Measurements from ENCODE around the gene CRMP1. TPM values are rescaled to one million over a fixed set of nuclear protein-coding genes. Genes with fewer than 3 reads are reported as not detected.

Gene CRMP1
- total and polyA plus RNA-seq, 7 donors, result under 0.01 to 6.4 (median 4.2) TPM; not detected in 1

GRCh38 chr4:5802565-5802964, 90.3 kb downstream of the CRMP1 start:
- 90 to 91% methylated on average over 12 of the region's 12 CpGs for WGBS, 2 donors
- Histone ChIP-seq H3K27me3 (no peaks in the 10 kb centered on the region), H3K27ac (no peak overlapping the region), H3K36me3 (peaks cover 6 to 81% (median 28%) of the 10 kb centered on the region in 4 donors), H3K9me3 (no peaks in the 10 kb centered on the region), H3K4me1 (peaks cover 0 to under 1% (median 0%) of the 10 kb centered on the region in 4 donors), H3K4me3 (no peak overlapping the region)
- no peak for TF ChIP-seq POLR2AphosphoS5 (IDR thresholded peaks at IDR 0.05)
- no peak for TF ChIP-seq EP300 (IDR thresholded peaks at IDR 0.05)
- TF ChIP-seq CTCF (IDR thresholded peaks at IDR 0.05), result no peak
- no peak for TF ChIP-seq POLR2A (IDR thresholded peaks at IDR 0.05)
- peak; percentile 42 for DNase-seq
- intact Hi-C loops (cut with DNase I), result no loop called here

GRCh38 chr4:5801696-5802095, 91.2 kb downstream of the CRMP1 start:
- peak; percentile 28 for DNase-seq
- Histone ChIP-seq H3K4me3 (no peak overlapping the region), H3K27ac (no peak overlapping the region), H3K27me3 (no peaks in the 10 kb centered on the region), H3K36me3 (peaks cover 11 to 87% (median 36%) of the 10 kb centered on the region in 4 donors), H3K4me1 (no peaks in the 10 kb centered on the region), H3K9me3 (no peaks in the 10 kb centered on the region)
- intact Hi-C loops (cut with DNase I), result no loop called here
- 88 to 89% methylated on average over 13 of the region's 13 CpGs for WGBS, 2 donors
- TF ChIP-seq POLR2AphosphoS5 (IDR thresholded peaks at IDR 0.05) (no peak), CTCF (IDR thresholded peaks at IDR 0.05) (no peak), EP300 (IDR thresholded peaks at IDR 0.05) (no peak), POLR2A (IDR thresholded peaks at IDR 0.05) (no peak)

- no peaks in the 10 kb centered on the region for H3K4me1 ChIP-seq
- intact Hi-C loops (cut with DNase I), result no loop called here
- H3K9me3 ChIP-seq, result no peaks in the 10 kb centered on the region
- H3K27me3 ChIP-seq, result no peaks in the 10 kb centered on the region
- no peak overlapping the region for H3K4me3 ChIP-seq
- peak; percentile 40 for DNase-seq
- H3K27ac ChIP-seq, result no peak overlapping the region
- WGBS, 2 donors, result 91% methylated on average over 10 of the region's 10 CpGs
- peaks cover 12 to 87% (median 38%) of the 10 kb centered on the region in 4 donors for H3K36me3 ChIP-seq
- TF ChIP-seq POLR2AphosphoS5 (IDR thresholded peaks at IDR 0.05), result no peak
- no peak for TF ChIP-seq EP300 (IDR thresholded peaks at IDR 0.05)
- TF ChIP-seq POLR2A (IDR thresholded peaks at IDR 0.05), result no peak
- TF ChIP-seq CTCF (IDR thresholded peaks at IDR 0.05), result no peak
These were observed 92.4 kb downstream of the CRMP1 start for GRCh38 chr4:5800496-5800895.

GRCh38 chr4:5799406-5799805, 93.5 kb downstream of the CRMP1 start:
- 76 to 86% methylated on average over 11 of the region's 11 CpGs for WGBS, 2 donors
- H3K9me3 ChIP-seq, result no peaks in the 10 kb centered on the region
- intact Hi-C loops (cut with DNase I), result no loop called here
- H3K27me3 ChIP-seq, result no peaks in the 10 kb centered on the region
- no peak for TF ChIP-seq POLR2AphosphoS5 (IDR thresholded peaks at IDR 0.05)
- TF ChIP-seq EP300 (IDR thresholded peaks at IDR 0.05), result no peak
- no peak for TF ChIP-seq POLR2A (IDR thresholded peaks at IDR 0.05)
- TF ChIP-seq CTCF (IDR thresholded peaks at IDR 0.05), result no peak
- H3K36me3 ChIP-seq, result peaks cover 17 to 85% (median 31%) of the 10 kb centered on the region in 4 donors
- no peak overlapping the region for H3K27ac ChIP-seq
- DNase-seq, result peak; percentile 45
- H3K4me3 ChIP-seq, result no peak overlapping the region
- no peaks in the 10 kb centered on the region for H3K4me1 ChIP-seq

GRCh38 chr4:5798946-5799345, 93.9 kb downstream of the CRMP1 start:
- intact Hi-C loops (cut with DNase I), result no loop called here
- Histone ChIP-seq H3K27me3 (no peaks in the 10 kb centered on the region), H3K27ac (no peak overlapping the region), H3K9me3 (no peaks in the 10 kb centered on the region), H3K4me1 (no peaks in the 10 kb centered on the region), H3K4me3 (no peak overlapping the region), H3K36me3 (peaks cover 17 to 80% (median 31%) of the 10 kb centered on the region in 4 donors)
- 90 to 94% methylated on average over 11 of the region's 11 CpGs for WGBS, 2 donors
- no peak for TF ChIP-seq POLR2AphosphoS5 (IDR thresholded peaks at IDR 0.05)
- TF ChIP-seq CTCF (IDR thresholded peaks at IDR 0.05), result no peak
- no peak for TF ChIP-seq POLR2A (IDR thresholded peaks at IDR 0.05)
- no peak for TF ChIP-seq EP300 (IDR thresholded peaks at IDR 0.05)
- DNase-seq, result peak; percentile 40
